Activated gamma-delta T cell treated with Interleukin-2 at 50 U/mL for 16 hours (primary cell): ENCODE measurements around the gene PPM1J.
"Not testable (repeated sequence)": the region's sequence is repeated elsewhere in the genome, so short reads cannot be mapped to it uniquely, and the experiment has no call there.

Experiments used
- DNase-seq: peaks from one replicate; pipeline ENCODE4 v3.0.0-alpha.2; 2020

The PPM1J gene

GRCh38 chr1:112721966-112722524 is 6.9 kb upstream of the PPM1J start:
- DNase-seq = no peak

GRCh38 chr1:112721294-112721693 is 6.2 kb upstream of the PPM1J start:
- DNase-seq = not testable (repeated sequence)

DNA sequence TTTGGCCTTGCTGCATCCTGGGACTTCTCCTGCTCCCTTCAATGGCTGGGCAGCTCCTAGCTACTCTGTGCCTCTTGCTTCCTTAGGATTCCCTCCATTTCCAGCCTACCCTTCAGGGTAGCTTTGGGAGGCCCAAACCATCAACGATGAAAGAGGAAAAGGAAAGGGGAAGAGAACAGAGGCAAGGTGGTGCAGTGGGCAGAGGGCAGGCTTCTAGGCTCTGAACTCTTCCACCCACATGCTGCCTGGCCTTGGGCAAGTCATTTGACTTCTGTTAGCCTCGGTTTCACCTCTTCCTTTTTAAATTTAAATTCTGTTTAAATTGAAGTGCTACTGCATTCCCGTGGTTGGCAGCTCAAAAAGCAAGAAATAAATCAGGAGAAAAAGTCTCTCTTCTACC is 5.7 kb upstream of the PPM1J start:
- DNase-seq = no peak

- DNase-seq = no peak
Measured at GRCh38 chr1:112719706-112720105, 4.6 kb upstream of the PPM1J start.

- peak; percentile 73 for DNase-seq
Measured at GRCh38 chr1:112718691-112719418, 3.7 kb upstream of the PPM1J start.

DNA sequence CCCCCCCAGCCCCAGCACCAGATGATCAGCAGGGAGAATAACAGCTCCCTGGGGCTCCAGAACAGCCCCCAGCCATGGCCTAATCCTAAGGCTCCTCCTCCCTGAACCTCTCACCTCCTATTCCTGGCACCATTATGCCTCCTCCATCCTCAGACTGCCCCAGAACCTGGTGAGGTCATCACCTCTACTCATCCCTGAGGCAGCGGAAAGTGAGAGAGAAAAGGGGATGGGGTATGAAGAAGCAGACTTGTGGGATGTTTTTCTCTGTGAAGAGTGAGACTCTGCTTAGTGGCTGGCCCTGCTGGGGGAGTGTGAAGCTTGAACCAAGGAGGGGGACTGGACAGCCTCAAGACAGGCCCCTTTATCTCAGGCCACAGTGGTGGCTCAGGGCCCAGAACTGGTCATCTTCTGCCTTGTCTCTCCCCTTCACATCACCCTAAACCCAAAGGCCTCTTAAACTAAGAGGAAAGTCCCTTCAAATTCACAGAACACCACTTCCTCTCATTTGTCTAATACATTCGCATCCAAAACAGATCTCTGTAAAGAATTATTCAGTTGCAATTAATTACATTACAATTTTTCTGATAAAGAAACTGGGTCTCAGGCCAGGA is 2.2 kb upstream of the PPM1J start:
- no peak for DNase-seq

- DNase-seq = peak; percentile 75
Measured at GRCh38 chr1:112716133-112716720, 1.1 kb upstream of the PPM1J start.

- no peak for DNase-seq
Measured at GRCh38 chr1:112714313-112715263, 544 bp downstream of the PPM1J start.

DNA sequence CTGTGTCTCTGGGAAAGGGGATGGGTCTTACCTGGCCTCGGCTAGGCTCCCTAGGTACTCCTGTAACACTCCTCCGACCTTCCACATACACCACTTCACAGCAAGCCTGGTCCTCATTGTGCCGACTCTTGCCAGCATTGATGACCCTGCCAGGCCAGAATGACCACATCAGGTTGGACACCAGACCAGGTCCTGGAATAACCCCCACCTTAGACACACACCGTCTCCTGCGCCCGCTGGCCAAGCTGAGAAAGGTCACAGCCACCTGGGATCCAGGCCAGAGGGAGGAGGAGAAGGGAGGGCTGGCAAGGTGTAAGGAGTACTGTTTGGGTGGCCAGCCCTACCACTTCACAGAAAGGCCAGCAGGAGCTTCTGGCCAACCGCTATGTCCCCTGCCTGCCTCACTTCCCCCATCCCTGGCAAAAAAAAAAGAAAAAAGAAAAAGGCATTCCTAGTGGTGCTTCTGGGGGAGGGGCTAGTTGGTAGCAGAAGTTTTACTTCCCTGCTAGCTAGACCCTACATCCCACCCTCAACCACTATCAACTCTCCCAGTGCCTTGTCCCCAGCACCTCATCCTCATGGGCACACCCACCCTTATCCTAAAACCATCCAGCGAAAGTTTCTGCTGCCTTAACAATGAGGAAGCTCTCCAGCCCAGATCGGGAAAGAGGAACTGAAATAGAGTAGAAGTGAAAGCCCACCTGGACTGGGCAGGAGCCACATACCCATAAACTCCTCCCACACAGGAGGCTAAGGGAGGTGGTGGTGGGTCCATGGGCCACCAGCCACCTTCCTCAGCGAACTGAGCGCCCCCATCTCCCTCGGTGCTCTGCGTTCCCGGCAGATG is 1.4 kb downstream of the PPM1J start:
- no peak for DNase-seq

GRCh38 chr1:112712701-112713128 is 2.4 kb downstream of the PPM1J start:
- no peak for DNase-seq

DNA sequence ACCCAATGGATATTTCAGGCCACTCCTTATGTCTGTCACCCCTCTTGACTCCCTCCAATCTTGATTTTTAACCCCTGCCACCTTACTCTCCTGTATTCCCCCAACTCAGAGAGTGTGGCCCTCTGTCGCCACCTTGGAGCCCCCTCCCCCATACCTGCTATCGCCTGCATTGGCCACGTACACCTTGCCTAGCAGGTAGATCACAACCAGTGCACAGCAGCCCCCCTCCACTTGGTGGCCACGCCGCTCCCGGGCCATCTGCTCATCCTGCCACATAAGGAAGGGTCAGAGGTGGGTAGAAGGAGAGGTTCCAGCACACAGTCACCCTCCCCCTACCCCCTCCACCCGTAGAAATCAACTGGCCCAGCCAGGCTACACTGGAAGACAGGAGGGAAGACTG is 2.9 kb downstream of the PPM1J start:
- DNase-seq = no peak

GRCh38 chr1:112711670-112712069 is 3.5 kb downstream of the PPM1J start:
- DNase-seq = no peak

GRCh38 chr1:112711041-112711440 is 4.1 kb downstream of the PPM1J start:
- no peak for DNase-seq

DNA sequence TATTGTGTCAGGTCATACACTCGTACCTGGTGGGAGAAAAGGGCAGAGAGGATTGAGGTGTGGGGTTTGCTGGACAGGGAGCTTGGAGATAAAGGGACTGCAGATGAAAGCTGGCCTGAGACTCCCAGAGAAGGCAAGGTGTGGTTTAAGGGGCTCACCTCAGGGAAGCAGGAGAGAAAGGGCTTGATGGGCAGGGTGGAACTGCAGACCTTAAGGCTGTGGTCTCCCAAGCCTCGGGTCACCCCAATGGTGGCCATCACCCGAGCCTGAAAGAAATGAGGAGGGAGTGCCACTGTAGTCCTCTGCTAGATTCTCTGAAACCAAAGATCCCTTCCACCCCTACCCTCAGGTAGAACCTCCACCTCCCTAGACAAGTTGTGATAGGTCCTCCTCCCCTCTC is 4.5 kb downstream of the PPM1J start:
- no peak for DNase-seq

- DNase-seq = no peak
Measured at GRCh38 chr1:112710159-112710558, 5.0 kb downstream of the PPM1J start.

DNA sequence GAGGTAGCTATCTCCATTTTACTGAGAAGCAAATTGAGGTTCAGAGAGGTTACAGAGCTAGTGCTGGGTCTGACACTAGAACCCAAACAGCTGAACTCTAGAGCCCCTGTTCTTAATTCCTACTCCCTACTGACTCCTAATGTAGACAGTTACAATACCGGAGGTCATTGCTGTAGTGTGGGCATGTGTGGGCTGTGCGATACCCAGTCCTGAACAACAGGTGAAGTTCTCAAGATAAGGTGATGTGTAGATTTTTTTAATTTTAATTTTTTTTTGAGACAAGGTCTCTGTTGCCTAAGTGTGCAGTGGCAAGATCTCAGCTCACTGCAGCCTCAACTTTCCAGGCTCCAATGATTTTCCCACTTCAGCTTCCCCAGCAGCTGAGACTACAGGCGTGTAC is 6.6 kb downstream of the PPM1J start:
- DNase-seq = no peak

GRCh38 chr1:112708002-112708448 is 7.1 kb downstream of the PPM1J start:
- DNase-seq = no peak

DNA sequence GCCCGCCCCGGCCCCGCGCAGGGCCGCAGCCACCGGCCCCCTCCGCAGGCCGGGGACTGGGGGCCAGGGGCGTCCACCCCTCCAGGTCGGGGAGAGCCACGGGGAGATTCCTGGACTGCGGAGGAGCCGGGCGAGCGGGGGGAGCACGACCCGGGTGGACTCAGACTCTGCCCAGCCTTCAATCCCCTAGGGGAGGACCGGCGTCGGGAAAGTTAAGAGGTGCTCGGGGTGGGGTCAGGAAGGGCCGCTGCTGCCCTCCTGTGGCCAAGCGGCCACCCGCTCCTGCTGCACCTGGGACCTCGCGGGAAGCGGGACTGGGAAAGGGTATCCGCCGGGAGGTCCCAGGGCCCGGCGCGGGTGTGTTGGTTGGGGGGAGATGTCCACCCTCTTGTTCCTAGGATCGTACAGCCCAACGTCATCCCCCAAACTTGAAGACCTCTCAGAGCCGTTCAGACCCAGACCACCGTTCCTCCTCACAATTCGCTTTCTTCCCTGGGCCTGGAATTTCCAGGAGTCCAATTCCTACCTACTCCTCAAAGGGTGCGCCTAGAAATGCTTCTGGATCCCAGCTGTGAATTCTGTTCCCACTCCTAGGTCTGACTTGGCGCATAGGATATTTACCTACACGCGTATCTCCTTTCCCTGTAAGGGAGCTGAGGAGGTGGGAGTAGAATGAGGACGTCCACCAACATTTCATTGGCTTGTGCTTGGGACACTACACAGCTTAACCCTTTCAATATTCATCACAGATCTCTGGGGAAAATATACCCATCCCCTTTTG is 7.7 kb downstream of the PPM1J start:
- peak; percentile 55 for DNase-seq

GRCh38 chr1:112706505-112707220 is 8.5 kb downstream of the PPM1J start, which contains the start of gene RHOC:
Gene RHOC (minus strand): TSS chr1:112707127. CDS start chr1:112703799, 3,328 bp downstream.
- peak; percentile 27 for DNase-seq
